ENCODE measurements around the gene WWOX. TPM values are rescaled to one million over a fixed set of nuclear protein-coding genes. Genes with fewer than 3 reads are reported as not detected.

Gene WWOX
- total and polyA plus RNA-seq, 3 donors from 2014 or later, result 20.6 to 76.7 (median 64.1) TPM

GRCh38 chr16:78953526-78953925, 854.1 kb downstream of the WWOX start:
- TF ChIP-seq CTCF (IDR thresholded peaks at IDR 0.05) (no peak), POLR2A (IDR thresholded peaks at IDR 0.05) (no peak)
- WGBS, 2 donors, result 91 to 96% methylated on average over 8 of the region's 8 CpGs
- Histone ChIP-seq H3K36me3 (ENCODE audit: low read depth, missing control alignments) (no peaks in the 10 kb centered on the region), H3K4me3 (no peak overlapping the region), H3K9me3 (no peaks in the 10 kb centered on the region), H3K27me3 (no peaks in the 10 kb centered on the region), H3K27ac (no peak overlapping the region), H3K4me1 (peaks cover 11% of the 10 kb centered on the region)
- intact Hi-C loops (cut with DNase I; ENCODE audit: low total_unique reads), result no loop called here
- DNase-seq, result no peak

DNA sequence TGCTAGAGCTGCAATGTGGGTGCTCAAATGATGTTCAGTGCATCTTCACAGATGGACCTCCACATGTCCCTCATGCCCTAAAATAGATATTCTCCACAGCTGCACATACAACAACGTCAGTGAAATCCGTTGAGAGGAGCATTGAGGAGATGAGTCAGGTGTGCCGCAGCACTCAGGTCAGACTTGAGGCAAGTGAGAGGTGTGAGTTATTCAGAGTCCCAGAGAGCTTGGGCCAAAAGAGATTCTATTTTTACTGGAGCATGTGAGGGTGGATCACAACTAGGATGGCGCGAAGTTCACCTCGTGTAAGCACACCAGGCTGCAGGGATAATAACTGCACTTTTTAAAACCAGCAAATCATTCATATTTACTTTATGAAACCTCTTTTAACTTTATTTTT, 855.8 kb downstream of the WWOX start:
- intact Hi-C loops (cut with DNase I; ENCODE audit: low total_unique reads), result no loop called here
- WGBS, 2 donors, result 80 to 86% methylated on average over 6 of the region's 6 CpGs

GRCh38 chr16:78956859-78957258, 857.4 kb downstream of the WWOX start:
- no peak for DNase-seq
- no peaks in the 10 kb centered on the region for H3K36me3 ChIP-seq (ENCODE audit: low read depth, missing control alignments)
- peaks cover 11% of the 10 kb centered on the region for H3K4me1 ChIP-seq
- TF ChIP-seq CTCF (IDR thresholded peaks at IDR 0.05), result no peak
- no peak for TF ChIP-seq POLR2A (IDR thresholded peaks at IDR 0.05)
- no peak overlapping the region for H3K4me3 ChIP-seq
- WGBS, 2 donors, result 63 to 74% methylated on average over 8 of the region's 8 CpGs
- peak overlapping the region in 1 of 2 donors; percentile 60 for H3K27ac ChIP-seq
- no peaks in the 10 kb centered on the region for H3K9me3 ChIP-seq
- no peaks in the 10 kb centered on the region for H3K27me3 ChIP-seq
- intact Hi-C loops (cut with DNase I; ENCODE audit: low total_unique reads), result no loop called here

More for the DNA sequence above, 855.8 kb downstream of the WWOX start:
- Histone ChIP-seq H3K4me3 (no peak overlapping the region), H3K36me3 (ENCODE audit: low read depth, missing control alignments) (no peaks in the 10 kb centered on the region), H3K9me3 (no peaks in the 10 kb centered on the region), H3K27ac (peak overlapping the region in 1 of 2 donors; percentile 34), H3K27me3 (no peaks in the 10 kb centered on the region), H3K4me1 (peaks cover 11% of the 10 kb centered on the region)
- no peak for DNase-seq
- TF ChIP-seq POLR2A (IDR thresholded peaks at IDR 0.05) (no peak), CTCF (IDR thresholded peaks at IDR 0.05) (no peak)

DNA sequence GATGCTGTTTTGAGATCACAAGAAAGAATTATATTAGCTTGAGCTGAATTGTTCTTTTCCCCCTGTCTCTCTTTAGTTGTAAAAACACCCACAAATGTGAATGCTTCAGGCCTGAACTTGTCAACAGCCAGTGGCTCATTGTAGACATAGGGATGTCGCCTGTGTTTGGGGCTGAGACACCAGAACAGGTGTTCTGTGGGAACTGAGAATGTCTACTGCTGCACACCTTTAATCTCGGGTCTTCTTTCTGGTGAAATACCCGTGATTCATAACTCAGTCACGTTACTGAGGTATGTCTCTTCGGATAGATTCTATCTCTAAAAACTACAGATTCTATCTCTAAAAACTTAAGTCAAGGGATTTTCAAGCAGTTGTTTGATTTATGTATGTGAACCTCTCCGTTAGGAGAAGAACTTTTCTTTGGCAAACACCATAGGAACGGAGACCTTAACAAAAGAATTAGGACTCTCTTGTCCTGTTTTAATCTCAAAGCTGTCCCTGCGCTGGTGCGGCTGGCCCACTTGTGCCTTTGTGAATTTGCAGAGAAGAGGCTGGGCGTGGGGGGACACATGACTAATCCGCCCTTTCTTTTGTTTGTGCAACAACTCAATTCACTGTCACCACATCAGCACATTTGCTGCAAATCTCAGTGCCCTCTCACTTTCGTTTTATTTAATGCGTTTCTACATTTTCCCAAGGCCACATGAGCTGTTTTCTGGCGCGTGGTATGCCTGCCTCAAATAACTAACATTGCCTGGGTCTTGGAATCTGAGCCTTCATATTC, 858.1 kb downstream of the WWOX start:
- intact Hi-C loops (cut with DNase I; ENCODE audit: low total_unique reads), result no loop called here
- peaks cover 11% of the 10 kb centered on the region for H3K4me1 ChIP-seq
- DNase-seq, result peak; percentile 34
- WGBS, 2 donors, result 46 to 58% methylated on average over 14 to 15 of the region's 15 CpGs
- no peaks in the 10 kb centered on the region for H3K27me3 ChIP-seq
- no peak for TF ChIP-seq POLR2A (IDR thresholded peaks at IDR 0.05)
- TF ChIP-seq CTCF (IDR thresholded peaks at IDR 0.05), result no peak
- no peak overlapping the region for H3K4me3 ChIP-seq
- H3K27ac ChIP-seq, result peak overlapping the region in 1 of 2 donors; percentile 60
- no peaks in the 10 kb centered on the region for H3K9me3 ChIP-seq
- no peaks in the 10 kb centered on the region for H3K36me3 ChIP-seq (ENCODE audit: low read depth, missing control alignments)

- Histone ChIP-seq H3K36me3 (ENCODE audit: low read depth, missing control alignments) (no peaks in the 10 kb centered on the region), H3K4me1 (peaks cover 3% of the 10 kb centered on the region), H3K27me3 (no peaks in the 10 kb centered on the region), H3K27ac (no peak overlapping the region), H3K9me3 (no peaks in the 10 kb centered on the region), H3K4me3 (no peak overlapping the region)
- 93 to 94% methylated on average over 2 of the region's 2 CpGs for WGBS, 2 donors
- no peak for TF ChIP-seq POLR2A (IDR thresholded peaks at IDR 0.05)
- no peak for TF ChIP-seq CTCF (IDR thresholded peaks at IDR 0.05)
- intact Hi-C loops (cut with DNase I; ENCODE audit: low total_unique reads), result no loop called here
- DNase-seq, result no peak
These were observed 862.0 kb downstream of the WWOX start for GRCh38 chr16:78961464-78961863.
